Epithelial cell of proximal tubule (primary cell): ENCODE measurements around the gene DLL1. TPM values are rescaled to one million over a fixed set of nuclear protein-coding genes. Genes with fewer than 3 reads are reported as not detected.

ENCODE experiments used
- DNase-seq: peaks from one replicate; pipeline ENCODE4 v3.0.0-alpha.2; 2011; ENCODE audit warnings: low read depth
- H3K4me3 ChIP-seq: 2 replicates; pipeline ENCODE4 v1.5.1; 2011; ENCODE audit warnings: low read depth, mild to moderate bottlenecking, low read length
- total RNA-seq: library from RNA; depleted of rRNA; stranded (reverse); fragments of >200 nt; gene quantifications from 2 replicates; pipeline ENCODE4 v1.2.3, GENCODE V29; 2015
- TF ChIP-seq, protein P1 (sequence below): conservative IDR thresholded peaks from 2 replicates; pipeline ENCODE4 v1.5.1; 2012; ENCODE audit warnings: low read depth, mild to moderate bottlenecking, low read length

Gene DLL1
- total RNA-seq, 1 donor from 2014 or later, result 1.7 TPM

DNA sequence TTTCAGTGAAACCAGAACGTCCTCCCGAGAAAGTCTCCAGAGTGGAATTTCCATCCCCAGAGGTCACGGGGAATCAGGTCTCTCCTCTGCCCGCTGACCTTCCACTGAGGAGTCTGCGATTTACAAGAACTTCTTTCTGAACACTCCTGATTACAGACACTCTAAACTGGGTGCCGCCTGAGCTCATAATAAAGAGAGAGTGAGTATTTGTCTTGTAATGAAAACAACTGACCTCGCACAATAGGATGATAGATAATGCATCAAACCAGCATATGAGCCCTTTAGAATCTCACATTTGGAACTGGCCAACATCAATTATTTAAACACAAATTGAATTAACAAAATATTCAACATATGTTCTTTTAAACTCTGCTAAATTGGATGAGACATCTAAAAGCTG is 47.5 kb downstream of the DLL1 start:
- H3K4me3 ChIP-seq, result no peak overlapping the region
- TF ChIP-seq, protein P1, sequence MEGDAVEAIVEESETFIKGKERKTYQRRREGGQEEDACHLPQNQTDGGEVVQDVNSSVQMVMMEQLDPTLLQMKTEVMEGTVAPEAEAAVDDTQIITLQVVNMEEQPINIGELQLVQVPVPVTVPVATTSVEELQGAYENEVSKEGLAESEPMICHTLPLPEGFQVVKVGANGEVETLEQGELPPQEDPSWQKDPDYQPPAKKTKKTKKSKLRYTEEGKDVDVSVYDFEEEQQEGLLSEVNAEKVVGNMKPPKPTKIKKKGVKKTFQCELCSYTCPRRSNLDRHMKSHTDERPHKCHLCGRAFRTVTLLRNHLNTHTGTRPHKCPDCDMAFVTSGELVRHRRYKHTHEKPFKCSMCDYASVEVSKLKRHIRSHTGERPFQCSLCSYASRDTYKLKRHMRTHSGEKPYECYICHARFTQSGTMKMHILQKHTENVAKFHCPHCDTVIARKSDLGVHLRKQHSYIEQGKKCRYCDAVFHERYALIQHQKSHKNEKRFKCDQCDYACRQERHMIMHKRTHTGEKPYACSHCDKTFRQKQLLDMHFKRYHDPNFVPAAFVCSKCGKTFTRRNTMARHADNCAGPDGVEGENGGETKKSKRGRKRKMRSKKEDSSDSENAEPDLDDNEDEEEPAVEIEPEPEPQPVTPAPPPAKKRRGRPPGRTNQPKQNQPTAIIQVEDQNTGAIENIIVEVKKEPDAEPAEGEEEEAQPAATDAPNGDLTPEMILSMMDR, result no peak
- no peak for DNase-seq

GRCh38 chr6:170238741-170239565 is 51.9 kb downstream of the DLL1 start:
- no peak for DNase-seq
- TF ChIP-seq, protein P1, result no peak
- H3K4me3 ChIP-seq, result no peak overlapping the region

GRCh38 chr6:170237999-170238740 is 52.7 kb downstream of the DLL1 start:
- TF ChIP-seq, protein P1, result no peak
- H3K4me3 ChIP-seq, result no peak overlapping the region
- no peak for DNase-seq

GRCh38 chr6:170236131-170236836 is 54.6 kb downstream of the DLL1 start:
- no peak for DNase-seq

GRCh38 chr6:170235391-170236125 is 55.3 kb downstream of the DLL1 start:
- TF ChIP-seq, protein P1, result no peak
- no peak for DNase-seq
- no peak overlapping the region for H3K4me3 ChIP-seq

More at GRCh38 chr6:170236131-170236836, 54.6 kb downstream of the DLL1 start:
- H3K4me3 ChIP-seq, result no peak overlapping the region
- TF ChIP-seq, protein P1, result no peak

GRCh38 chr6:170234419-170234818 is 56.5 kb downstream of the DLL1 start:
- H3K4me3 ChIP-seq, result no peak overlapping the region
- DNase-seq, result no peak
- TF ChIP-seq, protein P1, result no peak
